Measurements from ENCODE around the gene SLC25A11.
A peak's percentile ranks its signal among the peaks of the same experiment; 100 is the strongest.

Gene SLC25A11

GRCh38 chr17:4893721-4894560 lies 45.9 kb downstream of the SLC25A11 start:
- Histone ChIP-seq H4K91ac (ENCODE audit: low read depth, low read length) (no peak overlapping the region), H3K4ac (ENCODE audit: low read depth, low read length) (no peak overlapping the region), H3K27me3 (ENCODE audit: insufficient read depth, low read length) (no peaks in the 10 kb centered on the region), H3K14ac (ENCODE audit: low read length) (no peak overlapping the region), H3K4me2 (ENCODE audit: low read length) (no peak overlapping the region), H3K9ac (ENCODE audit: low read length) (no peak overlapping the region), H3K18ac (ENCODE audit: low read length) (no peak overlapping the region), H2AK5ac (ENCODE audit: low read length) (no peak overlapping the region), H4K8ac (ENCODE audit: low read depth, low read length) (no peak overlapping the region), H3K9me3 (ENCODE audit: insufficient read depth, low read depth, low read length) (peaks cover 1% of the 10 kb centered on the region), H3K79me1 (ENCODE audit: low read length) (no peaks in the 10 kb centered on the region), H3K79me2 (ENCODE audit: control insufficient read depth, insufficient read depth, low read length, poor library complexity) (no peaks in the 10 kb centered on the region), H3K23ac (ENCODE audit: low read length) (no peak overlapping the region), H3K27ac (ENCODE audit: low read depth, low read length) (no peak overlapping the region), H2BK5ac (ENCODE audit: low read depth, low read length, poor library complexity) (no peak overlapping the region), H3K36me3 (ENCODE audit: control insufficient read depth in 1 of 2, insufficient read depth in 2 of 2, low read length in 2 of 2) (peaks cover 91 to 94% of the 10 kb centered on the region in 2 experiments), H2BK120ac (ENCODE audit: insufficient read depth, low read length, poor library complexity) (no peak overlapping the region), H4K12ac (ENCODE audit: low read depth, low read length) (no peak overlapping the region), H2BK12ac (ENCODE audit: low read length) (no peak overlapping the region), H3K4me3 (ENCODE audit: low read depth, low read length) (no peak overlapping the region), H2AFZ (ENCODE audit: insufficient read depth, low read length, poor library complexity) (no peak overlapping the region), H3K4me1 (ENCODE audit: control insufficient read depth in 1 of 2, insufficient read depth in 2 of 2, low read length in 2 of 2) (no peaks in the 10 kb centered on the region)
- no peak for DNase-seq
- no CpG with 5 or more reads among the region's 31 CpGs for WGBS (ENCODE audit: extremely low coverage, insufficient coverage, insufficient read length)

GRCh38 chr17:4893272-4893671 lies 46.6 kb downstream of the SLC25A11 start:
- no peak overlapping the region for H2BK5ac ChIP-seq (ENCODE audit: low read depth, low read length, poor library complexity)
- H4K12ac ChIP-seq (ENCODE audit: low read depth, low read length) = no peak overlapping the region
- H3K79me1 ChIP-seq (ENCODE audit: low read length) = no peaks in the 10 kb centered on the region
- H3K9me3 ChIP-seq (ENCODE audit: insufficient read depth, low read depth, low read length) = peaks cover 1% of the 10 kb centered on the region
- H3K4ac ChIP-seq (ENCODE audit: low read depth, low read length) = no peak overlapping the region
- H3K27me3 ChIP-seq (ENCODE audit: insufficient read depth, low read length) = no peaks in the 10 kb centered on the region
- no peaks in the 10 kb centered on the region for H3K79me2 ChIP-seq (ENCODE audit: control insufficient read depth, insufficient read depth, low read length, poor library complexity)
- H2BK12ac ChIP-seq (ENCODE audit: low read length) = no peak overlapping the region
- H3K14ac ChIP-seq (ENCODE audit: low read length) = no peak overlapping the region
- no CpG with 5 or more reads among the region's 18 CpGs for WGBS (ENCODE audit: extremely low coverage, insufficient coverage, insufficient read length)
- no peak overlapping the region for H3K23ac ChIP-seq (ENCODE audit: low read length)
- H4K8ac ChIP-seq (ENCODE audit: low read depth, low read length) = no peak overlapping the region
- no peak overlapping the region for H2AK5ac ChIP-seq (ENCODE audit: low read length)
- no peak for DNase-seq
- H2BK120ac ChIP-seq (ENCODE audit: insufficient read depth, low read length, poor library complexity) = no peak overlapping the region
- H2AFZ ChIP-seq (ENCODE audit: insufficient read depth, low read length, poor library complexity) = no peak overlapping the region
- no peak overlapping the region for H3K18ac ChIP-seq (ENCODE audit: low read length)
- no peak overlapping the region for H3K27ac ChIP-seq (ENCODE audit: low read depth, low read length)
- no peak overlapping the region for H3K4me3 ChIP-seq (ENCODE audit: low read depth, low read length)
- H4K91ac ChIP-seq (ENCODE audit: low read depth, low read length) = no peak overlapping the region
- H3K4me2 ChIP-seq (ENCODE audit: low read length) = no peak overlapping the region
- H3K36me3 ChIP-seq (ENCODE audit: control insufficient read depth in 1 of 2, insufficient read depth in 2 of 2, low read length in 2 of 2) = peaks cover 88 to 91% of the 10 kb centered on the region in 2 experiments
- H3K4me1 ChIP-seq (ENCODE audit: control insufficient read depth in 1 of 2, insufficient read depth in 2 of 2, low read length in 2 of 2) = no peaks in the 10 kb centered on the region
- H3K9ac ChIP-seq (ENCODE audit: low read length) = no peak overlapping the region

GRCh38 chr17:4892499-4893221 lies 47.2 kb downstream of the SLC25A11 start:
- Histone ChIP-seq H3K27ac (ENCODE audit: low read depth, low read length) (no peak overlapping the region), H4K12ac (ENCODE audit: low read depth, low read length) (no peak overlapping the region), H3K79me2 (ENCODE audit: control insufficient read depth, insufficient read depth, low read length, poor library complexity) (no peaks in the 10 kb centered on the region), H3K23ac (ENCODE audit: low read length) (no peak overlapping the region), H3K27me3 (ENCODE audit: insufficient read depth, low read length) (no peaks in the 10 kb centered on the region), H2AFZ (ENCODE audit: insufficient read depth, low read length, poor library complexity) (no peak overlapping the region), H3K18ac (ENCODE audit: low read length) (no peak overlapping the region), H3K9me3 (ENCODE audit: insufficient read depth, low read depth, low read length) (peaks cover 1% of the 10 kb centered on the region), H3K9ac (ENCODE audit: low read length) (no peak overlapping the region), H3K36me3 (ENCODE audit: control insufficient read depth in 1 of 2, insufficient read depth in 2 of 2, low read length in 2 of 2) (peaks cover 89 to 90% of the 10 kb centered on the region in 2 experiments), H3K4me3 (ENCODE audit: low read depth, low read length) (no peak overlapping the region), H3K4ac (ENCODE audit: low read depth, low read length) (no peak overlapping the region), H3K14ac (ENCODE audit: low read length) (no peak overlapping the region), H3K4me2 (ENCODE audit: low read length) (no peak overlapping the region), H3K79me1 (ENCODE audit: low read length) (no peaks in the 10 kb centered on the region), H3K4me1 (ENCODE audit: control insufficient read depth in 1 of 2, insufficient read depth in 2 of 2, low read length in 2 of 2) (no peaks in the 10 kb centered on the region), H2BK120ac (ENCODE audit: insufficient read depth, low read length, poor library complexity) (no peak overlapping the region), H2BK5ac (ENCODE audit: low read depth, low read length, poor library complexity) (no peak overlapping the region), H2AK5ac (ENCODE audit: low read length) (no peak overlapping the region), H2BK12ac (ENCODE audit: low read length) (no peak overlapping the region), H4K91ac (ENCODE audit: low read depth, low read length) (no peak overlapping the region), H4K8ac (ENCODE audit: low read depth, low read length) (no peak overlapping the region)
- DNase-seq = no peak
- no CpG with 5 or more reads among the region's 23 CpGs for WGBS (ENCODE audit: extremely low coverage, insufficient coverage, insufficient read length)

GRCh38 chr17:4891411-4892410 lies 48.1 kb downstream of the SLC25A11 start:
- WGBS (ENCODE audit: extremely low coverage, insufficient coverage, insufficient read length) = no CpG with 5 or more reads among the region's 42 CpGs
- Histone ChIP-seq H2BK5ac (ENCODE audit: low read depth, low read length, poor library complexity) (no peak overlapping the region), H3K14ac (ENCODE audit: low read length) (no peak overlapping the region), H3K27ac (ENCODE audit: low read depth, low read length) (no peak overlapping the region), H4K91ac (ENCODE audit: low read depth, low read length) (no peak overlapping the region), H3K4me1 (ENCODE audit: control insufficient read depth in 1 of 2, insufficient read depth in 2 of 2, low read length in 2 of 2) (no peaks in the 10 kb centered on the region), H2AK5ac (ENCODE audit: low read length) (no peak overlapping the region), H3K23ac (ENCODE audit: low read length) (no peak overlapping the region), H2BK12ac (ENCODE audit: low read length) (no peak overlapping the region), H3K36me3 (ENCODE audit: control insufficient read depth in 1 of 2, insufficient read depth in 2 of 2, low read length in 2 of 2) (peaks cover 90 to 91% of the 10 kb centered on the region in 2 experiments), H3K79me2 (ENCODE audit: control insufficient read depth, insufficient read depth, low read length, poor library complexity) (no peaks in the 10 kb centered on the region), H3K79me1 (ENCODE audit: low read length) (no peaks in the 10 kb centered on the region), H3K9me3 (ENCODE audit: insufficient read depth, low read depth, low read length) (peaks cover 3% of the 10 kb centered on the region), H3K4me2 (ENCODE audit: low read length) (no peak overlapping the region), H3K9ac (ENCODE audit: low read length) (no peak overlapping the region), H3K18ac (ENCODE audit: low read length) (no peak overlapping the region), H4K12ac (ENCODE audit: low read depth, low read length) (no peak overlapping the region), H3K4me3 (ENCODE audit: low read depth, low read length) (peak overlapping the region; percentile 7), H3K27me3 (ENCODE audit: insufficient read depth, low read length) (no peaks in the 10 kb centered on the region), H4K8ac (ENCODE audit: low read depth, low read length) (no peak overlapping the region), H2AFZ (ENCODE audit: insufficient read depth, low read length, poor library complexity) (no peak overlapping the region), H3K4ac (ENCODE audit: low read depth, low read length) (no peak overlapping the region), H2BK120ac (ENCODE audit: insufficient read depth, low read length, poor library complexity) (no peak overlapping the region)
- no peak for DNase-seq

All from trophoblast cell (in vitro differentiated cells and primary cell).